ENCODE results near the gene OR2J3.
"Not testable (repeated sequence)": the region's sequence is repeated elsewhere in the genome, so short reads cannot be mapped to it uniquely, and the experiment has no call there.

The OR2J3 gene

GRCh38 chr6:29107758-29108157, at the start of gene OR2J3:
Gene OR2J3, plus strand, starts transcription at chr6:29108058. Its CDS starts 3,833 bp downstream, at chr6:29111891.
- no peak for DNase-seq

DNA sequence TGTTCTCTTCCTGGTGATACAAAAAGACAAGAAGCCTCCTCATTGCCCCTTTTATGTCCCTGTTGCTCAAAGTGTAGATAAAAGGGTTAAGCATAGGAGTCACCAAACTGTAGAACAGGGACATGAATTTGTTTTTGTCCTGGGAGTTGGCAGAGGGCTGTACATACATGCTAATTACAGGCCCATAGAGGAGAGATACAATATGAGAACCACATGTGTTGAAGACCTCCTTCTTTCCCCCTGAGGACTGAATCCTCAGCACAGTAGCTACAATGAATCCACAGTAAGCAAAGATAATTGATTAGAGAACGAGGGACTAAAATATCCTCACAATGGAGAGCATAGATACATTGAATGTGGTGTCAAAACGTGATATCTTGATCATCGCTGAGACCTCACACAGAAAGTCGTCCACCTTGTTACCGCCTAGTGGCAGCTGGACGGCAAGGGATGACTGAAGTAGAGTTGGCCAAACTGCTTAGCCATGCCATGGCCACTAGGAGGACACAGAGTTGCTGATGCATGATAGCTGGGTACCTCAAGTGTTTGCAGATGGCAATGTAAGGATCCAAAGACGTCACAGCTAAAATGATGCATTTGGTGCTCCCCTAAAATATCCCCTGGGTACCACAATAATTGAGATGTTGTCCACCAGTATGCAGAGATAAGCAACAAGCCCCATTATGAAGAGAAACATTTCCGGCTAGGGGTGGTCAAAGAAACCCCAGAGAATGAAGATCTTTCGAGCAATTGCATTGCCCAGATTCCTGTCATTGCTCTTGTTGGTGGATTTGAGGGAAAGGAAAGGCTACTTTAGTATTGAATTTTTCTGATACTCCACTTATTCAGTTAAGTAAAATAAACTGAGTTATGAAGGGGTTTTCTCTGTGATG, 35.8 kb upstream of the OR2J3 start:
- no peak for DNase-seq

- DNase-seq: no peak
Measured at GRCh38 chr6:29079203-29079602, 28.7 kb upstream of the OR2J3 start.

DNA sequence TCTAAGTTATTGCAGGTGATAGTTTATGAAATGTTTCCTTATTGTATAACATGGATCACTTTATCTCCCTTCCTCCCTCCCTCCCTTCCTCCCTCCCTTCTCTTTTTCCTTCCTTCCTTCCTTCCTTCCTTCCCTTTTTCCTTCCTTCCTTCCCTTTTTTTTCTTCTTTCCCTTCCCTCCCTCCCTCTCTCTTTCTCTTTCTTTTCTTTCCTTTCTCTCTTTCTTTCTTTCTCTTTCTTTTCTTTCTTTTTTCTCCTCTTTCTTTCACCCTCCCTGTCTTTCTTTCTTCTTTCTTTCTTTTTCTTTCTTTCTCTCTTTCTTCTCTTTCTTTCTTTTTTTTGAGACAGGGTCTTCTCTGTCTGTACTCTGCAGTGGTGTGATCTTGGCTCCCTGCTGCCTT, 26.5 kb upstream of the OR2J3 start:
- no peak for DNase-seq

GRCh38 chr6:29082457-29082856, 25.4 kb upstream of the OR2J3 start:
- DNase-seq: no peak

DNA sequence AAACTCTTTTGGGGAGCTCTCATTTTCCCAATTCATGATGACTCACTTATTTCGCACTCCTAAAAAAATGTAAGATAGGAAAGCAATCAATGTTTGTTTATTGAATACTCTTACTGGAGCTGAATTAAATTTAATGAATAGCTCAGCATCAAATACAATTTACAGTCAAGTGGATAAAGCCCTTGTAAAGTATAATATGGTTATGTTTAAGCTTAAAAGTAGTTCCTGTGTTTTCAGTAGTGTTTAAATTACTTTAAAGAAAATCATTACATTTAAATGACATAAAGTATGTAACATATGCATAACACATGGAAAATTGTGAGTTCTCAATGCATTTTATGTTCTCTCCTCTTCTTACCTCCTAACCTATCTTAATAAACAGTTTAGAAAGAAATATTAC, 20.6 kb upstream of the OR2J3 start, which contains the start of gene OR2B3:
Gene OR2B3, minus strand, starts transcription at position 101 of the 400 bp plus-strand sequence. Its CDS starts 65 bp downstream, at position 36.
- DNase-seq: no peak

DNA sequence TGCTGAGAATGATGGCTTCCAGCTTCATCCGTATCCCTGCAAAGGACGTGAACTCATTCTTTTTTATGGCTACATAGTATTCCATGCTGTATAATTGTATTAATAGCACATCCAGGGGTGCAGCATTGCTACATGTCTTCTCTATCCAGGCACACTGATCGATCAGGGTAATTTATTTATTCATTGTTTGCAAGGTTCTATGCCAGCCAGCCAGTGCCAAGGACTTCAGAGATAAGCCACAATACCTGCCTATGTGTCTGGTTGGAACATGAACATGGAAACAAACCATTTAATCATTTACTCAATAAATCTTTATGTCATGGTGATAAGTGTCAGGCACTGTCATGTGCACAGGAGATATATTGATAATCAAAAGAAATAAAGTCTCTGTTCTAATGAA, 14.9 kb upstream of the OR2J3 start:
- no peak for DNase-seq

GRCh38 chr6:29097803-29098202, 10.1 kb upstream of the OR2J3 start:
- no peak for DNase-seq

DNA sequence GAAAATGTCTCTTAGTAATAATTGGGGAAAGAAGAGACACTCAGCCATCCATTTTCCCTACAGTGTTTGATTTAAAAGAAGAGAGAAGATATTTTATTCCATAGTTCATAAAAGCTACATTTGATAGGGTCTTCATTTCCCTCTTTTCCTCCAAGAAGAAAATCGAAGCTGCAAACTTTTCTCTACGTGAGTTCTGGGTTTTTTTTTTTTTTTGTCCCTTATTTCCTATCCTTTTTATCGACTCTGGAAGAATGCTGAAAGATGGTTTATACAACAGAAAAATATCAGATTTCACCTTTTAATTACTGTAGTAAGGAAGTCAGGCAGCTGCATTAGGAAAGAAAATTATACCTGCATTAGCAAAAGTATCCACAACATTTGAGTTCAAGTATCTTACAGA, 8.7 kb upstream of the OR2J3 start, which contains the start of gene OR2J1:
Gene OR2J1, plus strand, starts transcription at position 301 of the 400 bp plus-strand sequence. CDS start 1,453 bp downstream, outside the sequence.
- no peak for DNase-seq

- no peak for DNase-seq
Measured at GRCh38 chr6:29112135-29112534, 4.3 kb downstream of the OR2J3 start.

DNA sequence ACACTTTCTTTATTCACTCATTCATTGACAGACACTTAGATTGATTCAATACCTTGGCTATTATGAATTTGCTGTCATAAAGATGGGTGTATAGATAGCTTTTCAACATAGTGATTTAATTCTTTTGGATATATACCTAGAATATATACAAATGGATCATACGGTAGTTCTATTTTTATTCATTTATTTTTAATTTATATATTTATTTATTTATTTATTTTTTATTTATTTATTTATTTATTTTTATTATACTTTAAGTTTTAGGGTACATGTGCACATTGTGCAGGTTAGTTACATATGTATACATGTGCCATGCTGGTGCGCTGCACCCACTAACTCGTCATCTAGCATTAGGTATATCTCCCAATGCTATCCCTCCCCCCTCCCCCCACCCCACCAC, 7.1 kb downstream of the OR2J3 start:
- DNase-seq: not testable (repeated sequence)

DNA sequence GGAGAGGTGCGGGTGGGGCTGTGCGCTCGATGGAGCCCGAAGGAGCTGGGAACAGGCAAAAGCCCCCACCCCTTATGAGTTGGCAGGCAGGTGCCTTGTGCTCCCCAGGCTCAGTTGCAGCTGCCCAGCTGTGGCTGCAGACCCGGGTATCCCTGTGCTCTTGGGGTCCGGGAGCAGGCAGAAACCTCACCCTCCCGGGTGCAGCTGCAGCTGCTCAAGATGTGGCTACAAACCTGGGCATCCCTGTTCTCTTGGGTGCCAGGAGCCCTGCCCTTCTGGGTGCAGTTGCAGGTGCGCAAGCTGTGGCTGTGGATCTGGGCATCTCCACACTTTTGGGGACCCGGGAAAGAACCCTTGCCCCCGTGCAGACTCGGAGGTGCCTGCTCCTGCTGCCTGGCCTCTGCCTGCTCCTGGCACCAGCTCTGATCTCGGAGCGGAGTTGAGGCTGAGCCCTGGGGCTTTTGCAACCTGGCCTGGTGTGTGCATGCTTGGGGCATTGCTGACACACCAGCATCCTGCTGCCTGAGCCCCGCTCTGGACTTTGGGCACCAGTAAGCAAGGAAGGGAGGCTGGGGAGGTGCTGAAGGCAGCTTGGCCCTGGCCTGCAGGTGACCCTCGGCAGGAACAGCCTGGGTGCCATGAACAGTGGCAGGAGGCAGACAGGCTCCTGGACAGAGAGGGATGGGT, 21.6 kb downstream of the OR2J3 start:
- DNase-seq: no peak

DNA sequence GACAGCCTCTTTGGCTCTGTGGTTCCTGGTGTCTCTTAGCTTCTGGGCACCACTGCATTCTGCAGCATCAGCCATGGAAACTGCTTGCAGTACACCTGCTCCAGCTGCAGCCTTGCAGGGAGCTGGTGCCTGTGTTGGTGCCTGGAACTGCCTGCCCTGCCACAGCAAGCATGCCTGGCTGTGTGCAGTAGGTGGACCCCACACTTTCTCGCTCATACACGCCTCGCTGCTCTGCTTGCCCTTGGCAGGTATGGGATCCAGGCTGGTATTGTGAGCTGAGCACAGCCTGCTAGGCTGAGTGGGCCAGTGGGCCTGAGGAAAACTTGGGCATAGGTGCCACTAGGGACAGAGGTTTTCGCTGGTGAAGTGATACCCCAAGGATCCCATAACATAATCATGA, 22.8 kb downstream of the OR2J3 start:
- no peak for DNase-seq

DNA sequence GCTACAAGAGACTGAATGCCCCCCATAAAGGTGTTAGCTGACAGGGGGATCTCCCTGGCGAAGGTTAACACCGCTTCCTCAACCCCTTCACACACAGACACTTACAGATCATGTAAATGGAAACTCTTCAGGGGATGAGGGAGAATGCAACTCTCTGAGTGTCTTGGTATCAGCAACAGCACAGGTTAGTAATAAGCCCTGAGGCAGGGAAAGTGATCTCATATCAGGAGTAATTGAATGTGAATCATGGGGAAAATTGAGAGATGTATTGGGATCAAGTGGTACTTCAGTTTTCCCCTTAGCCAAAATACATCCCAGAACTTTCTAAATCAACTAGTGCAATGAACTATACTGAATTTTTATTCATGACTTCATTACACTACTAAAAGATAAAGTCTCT, 23.8 kb downstream of the OR2J3 start:
- DNase-seq: no peak

DNA sequence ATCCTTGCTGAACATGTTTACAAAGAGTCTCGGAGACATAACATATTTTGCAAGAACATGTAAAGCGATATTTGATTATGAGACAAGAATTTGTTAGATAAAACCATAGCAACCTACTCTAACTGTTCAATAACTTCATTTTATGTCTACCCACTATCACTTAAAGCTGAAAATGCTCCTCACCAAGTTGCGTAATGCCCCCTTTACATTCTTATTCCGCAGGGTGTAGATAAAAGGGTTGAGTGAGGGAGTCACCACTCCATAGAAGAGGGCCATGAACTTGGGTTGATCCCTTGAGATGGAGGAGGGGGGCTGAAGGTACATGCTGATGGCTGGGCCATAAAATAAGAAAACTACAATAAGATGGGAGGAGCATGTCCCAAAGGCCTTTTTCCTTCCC, 29.9 kb downstream of the OR2J3 start:
- DNase-seq: no peak

DNA sequence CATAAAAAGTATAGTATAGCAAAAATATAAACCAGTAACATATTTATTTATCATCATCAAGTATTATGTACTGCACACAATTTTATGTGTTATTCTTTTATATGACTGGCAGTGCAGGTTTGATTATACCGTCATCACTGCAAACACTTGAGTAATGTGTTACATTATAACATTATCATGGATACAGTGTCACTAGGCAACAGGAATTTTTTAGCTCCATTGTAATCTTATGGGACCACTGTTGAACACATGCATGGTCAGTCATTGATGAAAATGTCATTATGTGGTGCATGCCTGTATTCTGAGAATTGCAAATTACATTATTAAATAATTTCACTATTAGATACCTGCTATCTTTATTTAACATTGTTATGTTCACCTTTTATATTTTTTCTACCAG, 33.7 kb downstream of the OR2J3 start:
- no peak for DNase-seq

DNA sequence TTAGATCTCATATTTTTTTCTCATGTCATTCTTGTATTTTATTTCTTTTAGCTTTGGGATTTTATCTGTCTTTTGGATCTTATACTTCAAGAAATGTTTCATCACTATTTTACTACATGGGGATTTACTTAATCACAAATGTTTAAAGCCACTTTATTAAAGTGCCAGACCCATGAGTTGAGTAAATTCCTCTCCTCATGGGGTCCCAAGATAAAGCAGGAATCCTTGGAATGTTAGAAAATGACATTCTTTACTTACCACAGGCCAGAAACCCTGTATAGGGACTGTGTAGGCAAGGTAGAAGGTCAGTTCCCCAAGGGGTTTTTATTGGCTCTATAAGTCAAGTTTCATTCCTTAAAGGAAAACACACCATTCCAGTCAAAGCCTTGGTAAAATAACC, 34.5 kb downstream of the OR2J3 start:
- no peak for DNase-seq

DNA sequence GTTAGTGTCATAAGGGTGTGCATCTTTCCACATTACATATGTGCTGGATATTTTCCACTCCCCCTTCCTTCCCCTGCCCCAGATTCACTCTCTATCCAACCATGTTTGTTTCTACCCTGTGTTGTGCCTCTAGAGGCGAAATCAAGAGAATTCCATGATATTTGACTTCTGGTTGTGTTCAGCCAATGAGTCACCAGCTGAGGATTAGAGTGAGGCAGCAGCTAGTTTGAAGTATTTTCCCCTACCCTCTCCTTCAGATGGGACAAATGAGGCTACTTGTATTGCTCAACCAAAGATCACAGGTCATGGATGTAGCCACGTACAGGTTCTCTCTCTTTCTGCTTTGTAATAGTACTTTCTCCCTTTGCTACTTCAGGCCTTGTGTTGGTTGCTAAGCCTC, 38.3 kb downstream of the OR2J3 start:
- DNase-seq: no peak

DNA sequence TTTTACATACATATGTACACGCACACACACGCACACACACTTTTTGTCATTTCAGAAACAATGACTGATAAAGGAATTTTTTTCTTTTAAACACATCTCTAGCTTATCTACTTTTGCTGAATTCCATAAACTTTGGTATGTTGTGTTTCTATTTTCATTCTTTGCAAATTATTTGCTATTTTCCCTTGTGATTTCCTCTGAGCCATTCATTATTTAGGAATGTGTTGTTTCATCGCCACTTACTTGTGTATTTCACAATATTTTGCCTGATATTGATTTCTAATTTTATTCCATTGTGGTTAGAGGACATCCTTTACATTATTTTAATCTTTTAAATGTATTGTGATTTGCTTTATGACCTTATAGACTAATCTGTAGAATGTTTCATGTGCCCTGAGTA, 39.2 kb downstream of the OR2J3 start:
- DNase-seq: no peak

DNA sequence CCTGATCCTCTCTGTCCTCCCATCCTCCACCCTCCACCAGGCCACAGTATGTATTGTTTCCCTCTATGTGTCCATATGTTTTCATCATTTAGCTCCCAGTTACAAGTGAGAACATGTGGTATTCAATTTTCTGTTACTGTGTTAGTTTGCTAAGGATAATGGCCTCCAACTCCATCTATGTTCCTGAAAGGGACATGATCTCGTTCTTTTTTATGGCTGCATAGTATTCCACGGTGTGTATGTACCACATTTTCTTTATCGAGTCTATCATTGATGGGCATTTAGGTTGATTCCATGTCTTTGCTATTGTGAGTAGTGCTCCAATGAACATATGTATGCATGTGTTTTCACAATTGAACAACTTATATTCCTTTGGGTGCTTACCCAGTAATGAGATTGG, 41.6 kb downstream of the OR2J3 start:
- not testable (repeated sequence) for DNase-seq

DNA sequence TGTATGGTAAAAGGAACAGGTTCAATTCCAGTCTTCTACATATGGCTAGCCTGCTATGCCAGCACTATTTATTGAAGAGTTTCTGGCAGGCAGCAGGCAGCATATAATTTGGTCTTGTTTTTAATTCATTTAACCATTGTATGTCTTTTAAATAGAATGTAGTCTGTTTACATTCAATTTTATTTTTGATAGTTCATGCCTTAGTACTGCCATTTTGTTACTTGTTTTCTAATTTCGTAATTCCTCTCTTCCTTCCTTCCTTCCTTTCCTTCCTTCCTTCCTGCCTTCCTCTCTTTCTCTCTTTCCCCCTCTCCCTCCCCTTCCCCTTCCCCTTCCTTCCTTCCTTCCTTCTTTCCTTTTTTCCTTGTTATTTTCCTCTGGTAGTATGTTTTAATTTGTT, 45.2 kb downstream of the OR2J3 start:
- no peak for DNase-seq

GRCh38 chr6:29155182-29155581, 47.3 kb downstream of the OR2J3 start:
- DNase-seq: not testable (repeated sequence)

DNA sequence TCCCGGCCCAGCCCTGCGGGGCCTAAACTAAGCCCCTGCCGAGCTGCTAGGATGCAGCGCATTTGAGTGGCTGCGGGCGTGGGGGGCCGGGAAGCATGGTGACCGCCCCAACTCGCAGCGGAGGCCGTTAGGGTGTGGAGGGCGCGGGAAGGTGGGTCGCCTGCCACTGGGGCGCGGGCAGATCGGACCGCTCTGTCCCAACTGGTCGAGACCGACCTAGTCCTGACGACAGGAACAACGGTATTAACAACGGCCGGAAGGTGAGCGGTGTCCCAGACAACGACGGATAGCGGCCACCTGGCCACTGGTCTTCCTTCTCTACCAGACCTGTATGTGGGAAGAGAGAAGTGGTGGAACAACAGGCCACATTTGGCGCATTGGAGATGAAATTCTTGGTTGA, 52.1 kb downstream of the OR2J3 start:
- DNase-seq: not testable (repeated sequence)

All from activated effector memory CD4-positive, alpha-beta T cell treated with Interleukin-2 at 50 U/mL for 16 hours (primary cell).